Measurements from ENCODE around the gene LRRC74B.
"Not testable (repeated sequence)": the region's sequence is repeated elsewhere in the genome, so short reads cannot be mapped to it uniquely, and the experiment has no call there.

The LRRC74B gene

GRCh38 chr22:21032037-21032867 lies 13.5 kb upstream of the LRRC74B start, which contains the start of gene SLC7A4:
SLC7A4 (minus strand) TSS chr22:21032561; CDS start chr22:21031812, 749 bp downstream.
- DNase-seq (ENCODE audit: low read depth) = no peak

- DNase-seq (ENCODE audit: low read depth) = no peak
Measured at GRCh38 chr22:21032868-21033688, 12.7 kb upstream of the LRRC74B start.

GRCh38 chr22:21033895-21034294 lies 11.9 kb upstream of the LRRC74B start:
- DNase-seq (ENCODE audit: low read depth) = no peak

- no peak for DNase-seq (ENCODE audit: low read depth)
Measured at GRCh38 chr22:21034989-21035388, 10.8 kb upstream of the LRRC74B start.

- DNase-seq (ENCODE audit: low read depth) = no peak
Measured at GRCh38 chr22:21038405-21038804, 7.3 kb upstream of the LRRC74B start.

- not testable (repeated sequence) for DNase-seq (ENCODE audit: low read depth)
Measured at GRCh38 chr22:21039158-21039557, 6.6 kb upstream of the LRRC74B start.

GRCh38 chr22:21041937-21042336 lies 3.8 kb upstream of the LRRC74B start:
- DNase-seq (ENCODE audit: low read depth) = no peak

- DNase-seq (ENCODE audit: low read depth) = no peak
Measured at GRCh38 chr22:21042978-21043859, 2.5 kb upstream of the LRRC74B start.

- no peak for DNase-seq (ENCODE audit: low read depth)
Measured at GRCh38 chr22:21043860-21044535, 1.7 kb upstream of the LRRC74B start.

GRCh38 chr22:21044931-21045584 lies 688 bp upstream of the LRRC74B start:
- DNase-seq (ENCODE audit: low read depth) = no peak

GRCh38 chr22:21047035-21047661 lies 1.4 kb downstream of the LRRC74B start:
- DNase-seq (ENCODE audit: low read depth) = no peak

GRCh38 chr22:21047730-21048129 lies 2.0 kb downstream of the LRRC74B start:
- DNase-seq (ENCODE audit: low read depth) = no peak

GRCh38 chr22:21048448-21048847 lies 2.7 kb downstream of the LRRC74B start:
- not testable (repeated sequence) for DNase-seq (ENCODE audit: low read depth)

GRCh38 chr22:21048965-21049364 lies 3.2 kb downstream of the LRRC74B start:
- DNase-seq (ENCODE audit: low read depth) = not testable (repeated sequence)

GRCh38 chr22:21051145-21051830 lies 5.5 kb downstream of the LRRC74B start:
- DNase-seq (ENCODE audit: low read depth) = no peak

GRCh38 chr22:21051831-21052400 lies 6.2 kb downstream of the LRRC74B start:
- no peak for DNase-seq (ENCODE audit: low read depth)

GRCh38 chr22:21052715-21053459 lies 7.1 kb downstream of the LRRC74B start:
- no peak for DNase-seq (ENCODE audit: low read depth)

GRCh38 chr22:21054046-21054713 lies 8.4 kb downstream of the LRRC74B start:
- no peak for DNase-seq (ENCODE audit: low read depth)

All from stimulated activated CD4-positive, alpha-beta T cell treated with anti-CD3 and anti-CD28 coated beads, Interleukin-2, amount 100 ng/mL, for 4 hours (primary cell).